OCI-LY7 (cell line): ENCODE data around the gene GBF1. TPM values are rescaled to one million over a fixed set of nuclear protein-coding genes. Genes with fewer than 3 reads are reported as not detected.

ENCODE experiments used
- BruUV-seq: library from RNA; stranded (reverse); fragments of 400-500 nt; replicated peaks from 2 replicates; lab custom pipeline; 2021; lab: Mats Ljungman, UMichigan
- CTCF ChIA-PET: fragments of 300-600 bp; sonication (Branson Sonifier 250); formaldehyde crosslinking; loops from one replicate; lab custom pipeline; 2022; ENCODE audit warnings: antibody characterized with exemption; ENCODE audit not compliant: unreplicated experiment; lab: Charles Lee
- POLR2A ChIA-PET: fragments of 300-600 bp; sonication (Branson Sonifier 250); formaldehyde crosslinking; loops from one replicate; lab custom pipeline; 2022; ENCODE audit warnings: antibody characterized with exemption; lab: Charles Lee
- DNase-seq: peaks from one replicate; pipeline ENCODE4 v3.0.0-alpha.2; 2015; ENCODE audit warnings: low spot score
- H2AFZ ChIP-seq: fragments of 200-600 bp; sonication (generic), shearing (Covaris generic); 2 replicates; pipeline ENCODE4 v1.6.1; 2014; ENCODE audit warnings: mild to moderate bottlenecking, antibody characterized with exemption, low read length, moderate library complexity
- H3K27ac ChIP-seq: fragments of 200-600 bp; sonication (generic); 2 replicates; pipeline ENCODE4 v1.5.1; 2014; ENCODE audit warnings: mixed run types, low read depth, mild to moderate bottlenecking, moderate library complexity, low read length, inconsistent platforms; ENCODE audit not compliant: poor library complexity, severe bottlenecking
- H3K36me3 ChIP-seq: fragments of 200-600 bp; sonication (generic); 2 replicates; pipeline ENCODE4 v1.6.1; 2014; ENCODE audit warnings: mild to moderate bottlenecking, antibody characterized with exemption, low read length, moderate library complexity, mixed read lengths; ENCODE audit not compliant: insufficient read depth
- H3K4me1 ChIP-seq: fragments of 200-600 bp; sonication (generic); 2 replicates; pipeline ENCODE4 v1.5.1; 2014; ENCODE audit warnings: mild to moderate bottlenecking, low read length; ENCODE audit not compliant: insufficient read depth, poor library complexity, severe bottlenecking
- H3K4me2 ChIP-seq: fragments of 200-600 bp; sonication (generic); 2 replicates; pipeline ENCODE4 v1.6.1; 2014; ENCODE audit warnings: mild to moderate bottlenecking, low read length
- H3K4me3 ChIP-seq: fragments of 200-600 bp; sonication (generic); 2 replicates; pipeline ENCODE4 v1.5.1; 2014; ENCODE audit warnings: mild to moderate bottlenecking, low read depth, low read length; ENCODE audit not compliant: poor library complexity, severe bottlenecking
- H3K79me2 ChIP-seq: fragments of 200-600 bp; sonication (generic); 2 replicates; pipeline ENCODE4 v1.6.1; 2016; ENCODE audit warnings: low read depth, mild to moderate bottlenecking, low read length, moderate library complexity, mixed read lengths; ENCODE audit not compliant: insufficient read depth
- H3K9me2 ChIP-seq: fragments of 200-600 bp; sonication (generic); 2 replicates; pipeline ENCODE4 v1.6.1; 2016; ENCODE audit warnings: mild to moderate bottlenecking, low read length, mixed read lengths; ENCODE audit not compliant: insufficient read depth
- H3K9me3 ChIP-seq: fragments of 200-600 bp; sonication (generic); 2 replicates; pipeline ENCODE4 v1.6.1; 2014; ENCODE audit warnings: mild to moderate bottlenecking, mixed run types, low read length, mixed read lengths
- H4K20me1 ChIP-seq: fragments of 200-600 bp; sonication (generic); 2 replicates; pipeline ENCODE4 v1.6.1; 2014; ENCODE audit warnings: mild to moderate bottlenecking, antibody characterized with exemption, low read length, moderate library complexity, mixed read lengths; ENCODE audit not compliant: insufficient read depth
- EZH2phosphoT487 ChIP-seq: fragments of 200-600 bp; sonication (generic); IDR thresholded peaks from 2 replicates; pipeline ENCODE4 v1.6.1; 2018; ENCODE audit warnings: low read depth, borderline replicate concordance, mild to moderate bottlenecking, mixed run types, antibody characterized with exemption, low read length, moderate library complexity, mixed read lengths
- intact Hi-C: fragments of 100-400 bp; cut with micrococcal nuclease; formaldehyde crosslinking; loops from one replicate; pipeline ENCODE4 v1.10.0; 2022; ENCODE audit not compliant: unreplicated experiment
- total RNA-seq, 2 experiments: library from RNA; depleted of rRNA in 1 of 2; stranded (reverse); fragments of >200 nt in 1 of 2; shearing (Covaris generic) in 1 of 2; gene quantifications; 2 replicates each; pipeline ENCODE4 v1.2.3, GENCODE V29; 2014 to 2022
- TF ChIP-seq, protein P1 (sequence below): fragments of 200-600 bp; sonication (generic); conservative IDR thresholded peaks from 2 replicates; pipeline ENCODE4 v1.5.1; 2014; ENCODE audit warnings: mild to moderate bottlenecking, antibody characterized with exemption, low read length, moderate library complexity, mixed read lengths

The GBF1 gene
- total RNA-seq, 2 experiments from 2014 or later = 17.8 to 33.4 TPM

- POLR2A ChIA-PET = interaction anchor here (0.8 to 1.7 kb wide), 2 partner anchors 8 to 13 kb away, joined by 3 to 5 read pairs; no protein-coding TSS in a partner anchor
- CTCF ChIA-PET = interaction anchor here (0.6 kb wide), 1 partner anchor 11 kb away, joined by 3 read pairs; no protein-coding TSS in a partner anchor
- Histone ChIP-seq H3K27ac (no peak overlapping the region), H3K4me2 (no peak overlapping the region), H3K4me3 (no peak overlapping the region), H3K9me2 (no peaks in the 10 kb centered on the region), H3K36me3 (peaks cover 80% of the 10 kb centered on the region), H2AFZ (no peak overlapping the region), H3K79me2 (no peaks in the 10 kb centered on the region), H4K20me1 (no peaks in the 10 kb centered on the region), H3K9me3 (0 out of 2 replicates have a peak, but pooled peaks cover 6% of the 10 kb centered on the region), H3K4me1 (no peaks in the 10 kb centered on the region)
- TF ChIP-seq, protein P1, sequence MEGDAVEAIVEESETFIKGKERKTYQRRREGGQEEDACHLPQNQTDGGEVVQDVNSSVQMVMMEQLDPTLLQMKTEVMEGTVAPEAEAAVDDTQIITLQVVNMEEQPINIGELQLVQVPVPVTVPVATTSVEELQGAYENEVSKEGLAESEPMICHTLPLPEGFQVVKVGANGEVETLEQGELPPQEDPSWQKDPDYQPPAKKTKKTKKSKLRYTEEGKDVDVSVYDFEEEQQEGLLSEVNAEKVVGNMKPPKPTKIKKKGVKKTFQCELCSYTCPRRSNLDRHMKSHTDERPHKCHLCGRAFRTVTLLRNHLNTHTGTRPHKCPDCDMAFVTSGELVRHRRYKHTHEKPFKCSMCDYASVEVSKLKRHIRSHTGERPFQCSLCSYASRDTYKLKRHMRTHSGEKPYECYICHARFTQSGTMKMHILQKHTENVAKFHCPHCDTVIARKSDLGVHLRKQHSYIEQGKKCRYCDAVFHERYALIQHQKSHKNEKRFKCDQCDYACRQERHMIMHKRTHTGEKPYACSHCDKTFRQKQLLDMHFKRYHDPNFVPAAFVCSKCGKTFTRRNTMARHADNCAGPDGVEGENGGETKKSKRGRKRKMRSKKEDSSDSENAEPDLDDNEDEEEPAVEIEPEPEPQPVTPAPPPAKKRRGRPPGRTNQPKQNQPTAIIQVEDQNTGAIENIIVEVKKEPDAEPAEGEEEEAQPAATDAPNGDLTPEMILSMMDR = no peak
- no peak for TF ChIP-seq EZH2phosphoT487
- DNase-seq = no peak
- no TSS peak for BruUV-seq
- intact Hi-C loops = no loop called here
These were observed 126.0 kb downstream of the GBF1 start for GRCh38 chr10:102371295-102371694.

- TF ChIP-seq, protein P1 = no peak
- TF ChIP-seq EZH2phosphoT487 = no peak
- no peak for DNase-seq
- POLR2A ChIA-PET = interaction anchor here (0.7 kb wide), 1 partner anchor 33 kb away, joined by 4 read pairs; no protein-coding TSS in a partner anchor
- Histone ChIP-seq H3K4me1 (no peaks in the 10 kb centered on the region), H3K27ac (no peak overlapping the region), H4K20me1 (no peaks in the 10 kb centered on the region), H3K4me3 (no peak overlapping the region), H3K36me3 (peaks cover 65% of the 10 kb centered on the region), H3K9me2 (no peaks in the 10 kb centered on the region), H3K4me2 (no peak overlapping the region), H3K79me2 (no peaks in the 10 kb centered on the region), H2AFZ (no peak overlapping the region), H3K9me3 (0 out of 2 replicates have a peak, but pooled peaks cover 6% of the 10 kb centered on the region)
- intact Hi-C loops = no loop called here
- CTCF ChIA-PET = interaction anchor here (0.6 kb wide), 1 partner anchor 136 kb away, joined by 4 read pairs; no protein-coding TSS in a partner anchor
- no TSS peak for BruUV-seq
These were observed 129.9 kb downstream of the GBF1 start for GRCh38 chr10:102375250-102375649.

DNA sequence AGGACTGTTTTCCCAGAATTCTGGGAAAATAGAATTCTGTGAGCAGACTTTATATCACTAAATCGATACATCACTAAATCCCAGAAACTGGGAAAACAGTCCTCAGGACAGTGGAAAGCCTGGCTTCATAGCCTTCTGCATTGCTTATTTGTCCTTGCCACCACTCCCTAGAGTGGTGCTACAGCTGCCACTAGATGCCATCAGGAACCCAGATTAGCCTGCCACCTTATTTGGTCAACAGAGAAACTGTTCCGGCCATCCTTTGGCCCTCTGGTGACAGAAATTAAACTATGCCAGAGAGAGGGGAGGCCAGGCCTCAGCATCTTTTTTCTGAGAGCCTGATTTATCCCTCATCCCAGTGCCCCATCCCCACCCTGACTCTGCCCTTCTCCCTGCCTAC is 130.5 kb downstream of the GBF1 start:
- CTCF ChIA-PET = no interaction called here
- Histone ChIP-seq H3K9me2 (no peaks in the 10 kb centered on the region), H3K4me3 (no peak overlapping the region), H2AFZ (no peak overlapping the region), H3K4me1 (no peaks in the 10 kb centered on the region), H3K9me3 (0 out of 2 replicates have a peak, but pooled peaks cover 4% of the 10 kb centered on the region), H3K4me2 (no peak overlapping the region), H4K20me1 (no peaks in the 10 kb centered on the region), H3K79me2 (no peaks in the 10 kb centered on the region), H3K36me3 (peaks cover 65% of the 10 kb centered on the region), H3K27ac (no peak overlapping the region)
- POLR2A ChIA-PET = no interaction called here
- intact Hi-C loops = no loop called here
- BruUV-seq = no TSS peak
- no peak for DNase-seq
- TF ChIP-seq EZH2phosphoT487 = no peak
- TF ChIP-seq, protein P1 = no peak
